Pancreas (tissue), 10 donors: ENCODE measurements around the gene HERC6. TPM values are rescaled to one million over a fixed set of nuclear protein-coding genes. Genes with fewer than 3 reads are reported as not detected.
A peak's percentile ranks its signal among the peaks of the same experiment; 100 is the strongest.

Source experiments
- ATAC-seq, 4 donors: fragments of 200-7000 bp; cut with Tn5 transposase; one replicate each; pipeline versions ENCODE4 v1.8.0 to v1.9.1; 2020; ENCODE audit warnings: mild to moderate bottlenecking in 4 of 4, moderate library complexity in 4 of 4
- DNase-seq, 6 donors: peaks; one replicate each; pipeline ENCODE4 v3.0.0-alpha.2; 2020
- FAIRE-seq: peaks from 2 replicates; lab custom pipeline; 2012; peaks lifted over from hg19 to GRCh38; lab: Jason Lieb, UNC
- H3K27ac ChIP-seq, 4 donors: fragments of 200-600 bp; sonication (generic); 1 replicate in 3 of 4; 2 replicates in 1 of 4; pipeline versions ENCODE4 v1.5.0 to v1.8.0; 2020
- H3K27me3 ChIP-seq, 4 donors: fragments of 200-600 bp; one replicate each; pipeline ENCODE4 v1.8.0; 2021
- H3K36me3 ChIP-seq, 3 donors: fragments of 200-600 bp; sonication (generic) in 1 of 3; one replicate each; pipeline versions ENCODE4 v1.5.0 to v1.8.0; 2020 to 2021
- H3K4me1 ChIP-seq, 3 donors: fragments of 200-600 bp; one replicate each; pipeline ENCODE4 v1.8.0; 2021
- H3K4me3 ChIP-seq, 4 donors: fragments of 200-600 bp; sonication (generic) in 2 of 4; one replicate each; pipeline versions ENCODE4 v1.5.0 to v1.8.0; 2020 to 2021
- H3K9me3 ChIP-seq, 4 donors: fragments of 200-600 bp; one replicate each; pipeline ENCODE4 v1.8.0; 2021
- CTCF ChIP-seq, 4 donors: fragments of 200-600 bp; sonication (generic) in 3 of 4; IDR thresholded peaks; one replicate each; pipeline versions ENCODE4 v1.5.0 to v1.8.0; 2021; ENCODE audit warnings: antibody characterized with exemption in 4 of 4
- WGBS, 2 donors: extraction: QIAGEN DNeasy Blood & Tissue Kit; methylation state at CpG; one replicate each; pipeline ENCODE4 v1.1.7; 2013; 5-methylcytosine and 5-hydroxymethylcytosine counted together
- intact Hi-C, 3 donors: fragments of 100-400 bp; cut with DNase I; formaldehyde crosslinking; loops; one replicate each; pipeline versions ENCODE4 v1.11.1 to v1.14.2; 2022
- polyA plus RNA-seq, 2 donors: library from polyadenylated mRNA; stranded (reverse); fragments of 200-250 nt; gene quantifications; one replicate each; pipeline ENCODE4 v1.2.3, GENCODE V29; 2013
- total RNA-seq, 6 donors: library from RNA; stranded (reverse); fragmentation: NEBNext Ultra II Directional in 4 of 6; extraction: Animal tissue kit (Norgen Biotek cat#: 25700) in 4 of 6; gene quantifications; one replicate each; pipeline versions ENCODE4 v1.2.1 to v1.2.4, GENCODE V29; 2021 to 2023
- donor health status: healthy with polysubstance abuse.
- donor health status: DM: no; HTN: no; CAD: no; lungs with moderate emphysema.
- donor health status: DM: no; HTN: no; CAD: no.
- donor health status: control.
- donor health status: control.
- donor health status: Bipolar disorder and iron deficiency.
- donor health status: DM: yes; HTN: yes; CAD: no.
- donor health status: DM: no; HTN: no; CAD: no.
- donor health status: DM: no; HTN: no; CAD: no.
- donor health status: DM: yes; HTN: yes; CAD: no.

HERC6 gene
- total and polyA plus RNA-seq, 8 donors = 2.6 to 8.3 (median 4.6) TPM

- H3K9me3 ChIP-seq = no peaks in the 10 kb centered on the region
- H3K4me3 ChIP-seq = peak overlapping the region; percentile 60 to 80 (median 73)
- peak; percentile 67 to 76 (median 72) for ATAC-seq
- H3K36me3 ChIP-seq = no peaks in the 10 kb centered on the region
- no peaks in the 10 kb centered on the region for H3K4me1 ChIP-seq
- intact Hi-C loops = no loop called here
- no peak for FAIRE-seq
- WGBS, 2 donors = 6 to 9% methylated on average over 65 to 75 of the region's 75 CpGs
- DNase-seq = peak; percentile 37 to 86 (median 60)
- no peak for TF ChIP-seq CTCF (IDR thresholded peaks at IDR 0.05)
- peak overlapping the region; percentile 39 to 82 (median 64) for H3K27ac ChIP-seq
- H3K27me3 ChIP-seq = no peaks in the 10 kb centered on the region
Measured at GRCh38 chr4:88457307-88458103, 78.9 kb downstream of the HERC6 start.

GRCh38 chr4:88458104-88458740 is 79.6 kb downstream of the HERC6 start:
- no peaks in the 10 kb centered on the region for H3K4me1 ChIP-seq
- DNase-seq = no peak
- peak overlapping the region in 2 of 4 donors; percentile 72 to 80 for H3K4me3 ChIP-seq
- no peaks in the 10 kb centered on the region for H3K27me3 ChIP-seq
- H3K27ac ChIP-seq = no peak overlapping the region
- WGBS, 2 donors = 69 to 72% methylated on average over 7 of the region's 7 CpGs
- TF ChIP-seq CTCF (IDR thresholded peaks at IDR 0.05) = no peak
- H3K36me3 ChIP-seq = no peaks in the 10 kb centered on the region
- H3K9me3 ChIP-seq = no peaks in the 10 kb centered on the region
- no peak for ATAC-seq
- intact Hi-C loops = no loop called here
- no peak for FAIRE-seq

GRCh38 chr4:88465653-88466192 is 87.1 kb downstream of the HERC6 start:
- intact Hi-C loops = no loop called here
- Histone ChIP-seq H3K4me3 (no peak overlapping the region), H3K4me1 (no peaks in the 10 kb centered on the region), H3K36me3 (no peaks in the 10 kb centered on the region), H3K27me3 (no peaks in the 10 kb centered on the region), H3K27ac (no peak overlapping the region), H3K9me3 (no peaks in the 10 kb centered on the region)
- FAIRE-seq (no peak), DNase-seq (no peak), ATAC-seq (no peak)
- WGBS, 2 donors = 93 to 96% methylated on average over 1 of the region's 1 CpG
- TF ChIP-seq CTCF (IDR thresholded peaks at IDR 0.05) = no peak

GRCh38 chr4:88467392-88467791 is 88.7 kb downstream of the HERC6 start:
- intact Hi-C loops = no loop called here
- FAIRE-seq (no peak), DNase-seq (no peak), ATAC-seq (no peak)
- Histone ChIP-seq H3K36me3 (no peaks in the 10 kb centered on the region), H3K4me1 (no peaks in the 10 kb centered on the region), H3K9me3 (no peaks in the 10 kb centered on the region), H3K27ac (no peak overlapping the region), H3K27me3 (no peaks in the 10 kb centered on the region), H3K4me3 (no peak overlapping the region)
- no peak for TF ChIP-seq CTCF (IDR thresholded peaks at IDR 0.05)
- WGBS, 2 donors = 78 to 88% methylated on average over 2 of the region's 2 CpGs
